GM21619 (cell line): ENCODE data around the gene TSC22D1.

ENCODE experiments used
- ATAC-seq: cut with Tn5 transposase; IDR thresholded peaks from one replicate; pipeline ENCODE4 v1.9.1; 2021; ENCODE audit not compliant: unreplicated experiment

The TSC22D1 gene

DNA sequence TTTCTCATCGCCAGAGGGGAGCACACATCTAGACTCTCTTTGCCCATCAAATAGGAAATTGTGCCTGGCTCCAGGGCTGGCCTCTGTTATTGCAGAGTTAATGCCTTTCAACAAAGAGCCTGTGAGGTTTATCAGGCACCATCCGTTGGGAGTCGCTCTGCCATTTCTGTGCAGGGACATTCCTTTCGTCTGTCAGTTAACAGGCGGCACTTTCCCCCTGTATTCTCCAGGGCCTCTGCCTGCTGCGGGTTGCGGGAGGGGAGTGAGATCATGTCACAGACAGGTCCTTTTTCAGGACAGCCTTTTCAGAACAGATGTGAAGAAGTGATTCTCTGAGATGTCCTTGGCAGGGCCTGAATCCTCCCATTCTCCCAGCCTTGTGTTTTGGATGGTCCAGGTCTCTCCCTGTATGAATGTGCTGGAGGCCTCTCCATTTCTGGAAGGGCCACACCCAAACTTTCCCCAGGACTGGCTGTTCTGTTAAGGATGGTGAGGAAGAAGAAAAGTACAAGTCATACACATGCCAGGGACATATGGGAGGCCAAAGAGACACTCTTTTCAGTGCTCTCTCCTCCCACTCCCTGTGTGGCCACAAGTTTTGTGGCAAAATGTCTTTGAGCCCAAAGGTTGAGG lies 187.6 kb downstream of the TSC22D1 start:
- ATAC-seq, result no peak

DNA sequence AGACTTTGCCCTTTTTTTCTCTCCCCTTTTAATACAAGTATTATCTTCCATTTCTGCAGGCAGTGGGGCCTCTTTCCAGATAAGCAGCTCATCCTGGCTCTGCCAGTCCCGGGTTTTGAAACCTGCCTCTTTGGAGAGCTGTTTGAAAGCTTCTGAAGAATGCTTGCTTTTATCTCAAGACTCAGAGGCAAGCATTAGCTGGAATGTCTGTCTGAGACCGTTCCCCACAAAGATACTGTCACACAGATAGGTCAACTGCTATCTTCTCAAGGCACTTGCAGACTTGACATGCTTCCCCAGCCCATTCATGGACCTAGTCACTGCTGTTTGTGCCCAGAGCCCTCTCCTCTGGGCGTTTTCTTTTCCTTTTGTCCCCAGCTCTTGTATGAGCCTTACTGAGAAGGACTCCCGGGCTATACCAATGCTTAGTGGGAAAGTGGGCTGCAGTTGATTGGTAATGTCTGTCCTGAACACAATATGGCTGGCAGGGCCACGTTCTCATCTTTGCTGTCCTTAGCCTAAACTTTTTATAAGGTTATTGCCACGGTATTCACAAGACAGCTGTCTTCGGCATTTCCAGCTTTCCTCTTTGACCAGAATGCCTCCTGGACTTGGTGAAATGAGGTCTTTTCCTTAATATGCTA lies 189.1 kb downstream of the TSC22D1 start:
- ATAC-seq, result no peak

DNA sequence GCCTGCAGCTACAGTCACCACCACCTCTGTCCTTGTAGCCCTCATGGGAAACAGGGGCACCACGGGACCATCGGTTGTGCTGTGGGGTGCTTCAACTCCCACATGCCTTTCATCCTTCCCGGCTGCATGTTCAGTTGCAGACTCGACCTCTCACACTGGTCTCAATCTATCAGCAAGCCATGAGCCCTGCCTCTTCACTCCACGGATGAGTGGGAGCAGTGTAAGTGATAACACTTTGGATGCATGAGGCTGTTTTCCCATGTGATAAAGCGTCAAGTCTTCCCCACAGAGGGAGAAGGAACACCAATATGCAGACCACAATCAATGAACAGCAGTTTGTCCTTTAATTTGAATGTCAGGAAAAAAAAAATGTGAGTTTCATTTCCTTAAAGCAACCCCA lies 190.3 kb downstream of the TSC22D1 start:
- ATAC-seq, result no peak

DNA sequence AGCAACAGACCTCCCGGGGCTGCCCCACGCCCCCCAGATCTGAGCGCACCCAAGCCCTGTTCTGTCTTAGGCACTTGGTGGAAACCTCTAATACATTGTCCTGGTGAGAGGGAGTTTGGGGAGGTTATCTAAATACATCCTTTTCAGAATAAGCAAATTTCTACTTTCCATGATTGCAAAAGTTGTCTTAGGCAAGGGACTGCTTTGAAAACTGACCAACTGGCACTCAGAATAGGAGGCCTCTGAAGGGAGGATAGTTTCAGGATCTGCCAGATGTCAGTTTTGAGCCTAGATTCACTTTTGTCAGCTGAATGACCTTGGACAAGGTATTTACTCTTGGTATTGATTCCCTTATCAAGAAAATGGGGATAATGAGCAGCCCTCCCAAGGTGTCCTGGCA lies 190.7 kb downstream of the TSC22D1 start:
- no peak for ATAC-seq

DNA sequence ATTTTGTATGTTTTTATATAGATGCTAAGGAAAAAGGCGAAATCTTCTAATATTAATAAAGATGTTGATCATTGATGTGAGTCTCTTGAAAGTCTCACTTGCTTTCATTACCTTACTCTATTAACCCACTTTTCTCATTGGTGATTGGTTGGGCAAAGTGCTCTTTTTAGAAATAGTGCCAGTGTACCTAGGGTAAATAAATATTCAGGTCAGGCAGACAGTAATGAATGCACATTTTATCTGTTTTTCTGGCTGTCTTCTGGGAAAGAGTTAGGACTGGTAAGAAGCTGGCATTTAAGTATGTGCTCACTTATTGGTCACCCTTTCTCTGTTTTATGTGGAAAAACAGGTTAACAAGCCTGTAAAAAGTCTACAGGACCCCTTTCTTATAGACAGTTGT lies 191.4 kb downstream of the TSC22D1 start:
- ATAC-seq, result no peak

DNA sequence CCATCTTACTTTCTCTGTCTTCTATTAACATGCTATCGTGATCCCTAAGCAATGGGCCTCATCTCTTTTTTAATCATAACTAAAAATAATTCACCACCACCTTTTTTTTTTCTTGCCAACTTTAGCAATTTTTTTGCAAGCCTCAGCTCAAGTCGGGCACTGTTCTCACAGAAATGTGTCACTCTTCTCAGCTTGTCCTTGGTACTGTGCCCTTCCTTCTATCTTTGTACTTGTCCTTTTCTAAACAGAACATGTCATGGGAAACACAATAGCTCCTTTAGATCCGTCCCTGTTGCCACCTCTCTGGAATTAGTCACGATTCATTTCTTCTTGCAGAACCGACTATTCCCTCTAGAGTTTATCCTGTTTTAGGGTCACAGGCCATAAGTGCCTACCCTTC lies 192.2 kb downstream of the TSC22D1 start:
- ATAC-seq, result no peak

DNA sequence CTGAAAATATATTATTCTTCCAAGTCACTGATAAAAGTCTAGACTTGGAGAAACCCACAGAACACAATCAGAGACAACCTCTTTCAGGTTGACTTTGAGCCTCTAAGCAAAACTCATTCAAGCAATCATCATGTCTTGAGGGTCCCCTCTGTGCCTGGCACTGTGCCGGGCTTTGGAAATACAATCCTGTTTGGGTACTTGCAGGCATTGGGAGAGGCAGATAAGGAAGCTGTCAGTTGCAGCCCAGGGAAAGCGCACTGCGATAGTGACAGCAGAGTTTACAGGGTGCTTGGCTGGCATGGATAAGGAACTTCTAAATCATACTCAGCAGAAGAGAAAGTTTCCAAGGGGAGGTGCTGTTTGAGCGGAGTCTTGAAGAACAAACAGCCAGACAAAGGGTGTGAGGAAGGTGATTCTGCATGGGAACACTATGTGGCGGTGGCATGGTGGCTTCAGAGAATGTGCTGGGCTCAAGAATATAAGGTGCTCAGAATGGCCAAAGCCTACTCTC lies 193.4 kb downstream of the TSC22D1 start:
- ATAC-seq, result no peak
